DMS 273 treated with DMSO at 0.1 percent for 48 hours (cell line): ENCODE measurements around the gene ZNF385C.
"Not testable (repeated sequence)": the region's sequence is repeated elsewhere in the genome, so short reads cannot be mapped to it uniquely, and the experiment has no call there.

ENCODE experiments used
- DNase-seq: peaks from one replicate; lab custom pipeline; 2025; lab: John Stamatoyannopoulos, UW

The ZNF385C gene

GRCh38 chr17:42050393-42051012 is 47.8 kb downstream of the ZNF385C start, which contains the start of gene C17orf113:
TSS of gene C17orf113 (minus strand) at chr17:42050601. CDS start at chr17:42043376, 7,225 bp downstream.
- no peak for DNase-seq

DNA sequence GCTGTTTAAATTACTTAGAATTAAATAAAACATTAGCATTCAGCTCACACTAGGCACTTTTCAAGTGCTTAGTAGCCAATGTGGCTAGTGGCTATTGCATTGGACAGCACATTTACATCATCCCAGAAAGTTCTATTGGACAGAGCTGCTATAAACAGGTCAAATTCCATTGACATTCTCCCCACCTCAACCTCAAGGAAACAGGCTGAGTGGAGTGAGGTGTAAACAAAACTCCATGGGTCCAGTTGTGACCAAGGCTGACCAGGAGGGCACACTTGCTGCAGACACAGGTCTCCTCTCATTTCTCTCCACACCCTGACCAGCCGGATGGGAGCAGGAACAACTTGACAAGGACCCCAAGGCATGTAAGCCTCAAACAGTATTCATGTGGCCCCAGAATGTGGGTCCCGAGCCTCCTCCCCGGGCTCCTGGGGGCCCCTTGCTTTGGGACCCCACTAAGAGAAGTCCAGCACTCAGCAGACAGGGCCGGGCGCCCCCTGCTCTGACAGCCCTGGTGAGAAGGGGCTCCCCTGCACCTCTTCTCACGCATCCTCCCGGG is 48.4 kb downstream of the ZNF385C start:
- no peak for DNase-seq

DNA sequence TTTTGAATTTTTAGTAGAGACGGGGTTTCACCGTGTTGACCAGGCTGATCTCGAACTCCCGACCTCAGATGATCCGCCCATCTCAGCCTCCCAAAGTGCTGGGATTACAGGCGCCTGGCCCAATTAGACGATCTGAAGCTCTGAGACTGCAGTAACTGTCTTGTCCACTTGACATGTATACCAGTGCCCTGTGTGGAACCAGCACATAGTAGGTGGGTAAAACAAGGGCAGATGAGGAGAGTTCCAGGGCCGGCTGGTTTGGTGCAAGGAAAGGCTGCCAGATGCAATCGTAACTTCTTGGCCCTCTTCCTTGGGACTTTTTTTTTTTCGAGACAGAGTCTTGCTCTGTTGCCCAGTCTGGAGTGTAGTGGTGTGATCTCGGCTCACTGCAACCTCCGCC is 50.9 kb downstream of the ZNF385C start:
- no peak for DNase-seq

GRCh38 chr17:42045719-42046118 is 52.6 kb downstream of the ZNF385C start:
- DNase-seq: no peak

DNA sequence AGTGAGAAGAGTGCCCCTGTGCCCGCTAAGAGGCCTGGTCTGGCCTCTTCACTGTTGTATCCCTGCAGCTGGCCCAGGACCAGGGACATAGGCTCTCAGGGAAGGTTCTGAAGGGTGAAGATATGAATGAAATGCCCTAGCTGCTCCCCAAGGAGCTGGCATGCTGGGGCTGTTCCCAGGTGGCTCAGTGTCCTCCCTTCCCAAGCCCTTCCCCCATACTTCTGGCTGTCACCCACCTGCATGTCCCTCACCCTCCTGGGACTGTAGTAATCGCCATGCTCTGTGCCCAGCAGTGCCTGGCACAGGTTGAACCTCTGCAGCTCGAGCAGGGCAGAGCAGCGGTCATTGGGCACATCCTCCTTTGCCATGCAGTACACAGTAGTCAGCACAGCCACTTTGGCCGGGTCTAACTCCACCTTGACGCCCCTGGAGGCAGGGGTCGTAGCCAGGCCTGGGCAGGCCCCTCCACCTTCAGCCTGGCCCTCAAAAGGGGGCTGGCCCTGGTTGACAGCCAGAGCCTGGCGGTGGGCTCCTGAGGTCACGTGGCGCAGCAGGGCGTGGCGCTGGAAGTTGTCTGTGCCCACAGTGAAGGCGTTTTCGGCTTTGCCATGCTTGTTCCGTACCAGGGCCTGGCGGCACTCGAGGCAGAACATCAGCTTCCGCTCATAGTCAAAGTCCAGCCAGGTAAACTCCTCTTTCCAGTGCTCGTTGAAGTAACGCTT is 55.5 kb downstream of the ZNF385C start:
- DNase-seq: no peak

DNA sequence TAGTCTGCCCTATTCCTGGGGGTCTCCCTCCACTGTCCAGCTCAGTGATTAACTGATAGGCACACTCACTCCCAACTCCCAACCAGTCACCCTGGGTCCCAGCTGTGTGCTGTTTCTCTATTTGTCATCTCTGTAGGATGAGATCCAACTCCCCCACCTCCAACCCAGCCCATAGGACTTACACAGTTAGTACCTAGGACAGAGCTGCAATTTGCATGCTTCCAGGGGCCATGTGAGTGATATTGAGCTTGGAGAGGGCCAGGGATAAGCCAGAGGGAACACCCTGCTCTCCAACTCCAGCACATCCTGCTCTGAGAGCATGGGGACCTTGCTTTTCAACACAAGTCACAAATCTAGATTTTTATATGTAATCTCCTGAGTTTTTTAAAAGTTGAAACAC is 56.7 kb downstream of the ZNF385C start:
- DNase-seq: no peak

GRCh38 chr17:42040818-42041217 is 57.5 kb downstream of the ZNF385C start:
- no peak for DNase-seq

- no peak for DNase-seq
Measured at GRCh38 chr17:42039794-42040763, 58.2 kb downstream of the ZNF385C start.

DNA sequence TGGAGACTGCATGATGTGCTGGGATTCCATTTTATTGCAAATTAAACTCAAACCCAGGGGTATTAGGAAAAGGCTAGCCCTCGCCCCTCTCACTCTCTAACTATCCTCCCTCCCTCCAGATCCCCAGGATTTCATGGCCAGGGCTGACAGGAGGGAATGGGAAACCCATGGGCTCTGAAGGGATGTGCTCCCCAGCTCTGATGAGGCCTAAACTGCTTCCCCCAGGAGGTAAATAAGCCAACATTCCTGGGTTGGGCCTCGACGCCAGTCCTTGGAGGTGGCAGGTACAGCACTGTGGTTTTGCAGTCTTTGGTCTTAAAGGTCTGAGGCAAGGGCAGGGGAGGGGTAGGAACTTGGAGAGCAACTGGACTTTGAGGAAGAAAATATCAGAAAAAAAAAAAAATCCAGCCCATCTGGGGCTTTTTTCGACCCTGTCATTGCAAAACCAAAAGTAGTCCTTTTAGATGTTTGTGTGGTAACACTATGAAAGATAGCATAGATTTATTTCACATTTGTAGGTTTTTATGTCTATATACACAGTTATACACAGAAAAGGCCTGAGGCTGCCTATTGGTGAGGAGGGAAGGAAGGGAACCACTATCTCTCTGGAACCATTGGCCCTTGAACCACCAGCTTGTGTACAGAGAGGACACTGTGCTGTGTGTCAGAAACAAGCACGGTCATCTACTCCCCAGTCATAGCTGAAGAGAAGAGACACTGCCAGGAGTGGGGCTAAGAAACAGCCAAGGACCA is 59.9 kb downstream of the ZNF385C start:
- DNase-seq: no peak

DNA sequence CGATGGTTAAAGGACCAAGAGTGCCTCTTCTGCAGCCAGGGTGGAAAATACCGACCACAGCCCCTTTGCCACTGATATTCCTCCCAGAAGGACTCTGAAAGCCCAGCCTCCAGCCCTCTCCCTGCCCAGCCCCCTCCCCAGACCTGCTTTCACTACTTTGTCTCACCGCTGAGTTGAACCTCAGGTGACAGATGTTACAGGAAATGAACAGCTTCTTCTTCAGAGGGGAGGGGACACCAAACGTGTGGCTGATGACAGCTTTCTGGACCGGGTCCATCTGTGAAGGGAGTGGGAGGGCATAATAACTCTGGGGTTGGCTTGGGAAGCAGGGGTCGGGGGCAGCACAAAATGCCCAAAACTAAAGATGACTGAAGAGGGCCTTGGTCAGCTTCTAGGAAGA is 64.2 kb downstream of the ZNF385C start:
- no peak for DNase-seq

DNA sequence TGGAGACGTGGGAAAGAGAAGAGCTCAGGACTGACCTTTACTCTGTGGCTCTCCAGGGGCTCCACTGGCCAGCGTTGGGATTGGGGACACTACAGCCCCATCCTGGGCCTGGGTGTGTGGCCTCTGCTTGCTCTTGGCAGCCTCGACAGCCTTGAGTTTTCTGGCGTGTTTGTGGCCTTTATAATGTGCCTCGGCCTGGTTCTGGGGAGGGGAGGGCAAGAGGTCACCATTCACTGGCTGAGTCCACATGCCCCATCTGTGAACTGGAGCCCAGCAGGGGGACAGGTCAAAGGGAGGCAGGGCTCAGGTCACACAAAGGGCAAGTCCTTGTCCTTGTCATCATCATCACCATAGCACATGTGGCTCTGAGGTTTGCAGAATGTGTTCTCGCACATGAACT is 66.7 kb downstream of the ZNF385C start:
- no peak for DNase-seq

GRCh38 chr17:42028791-42029127 is 69.5 kb downstream of the ZNF385C start:
- no peak for DNase-seq

GRCh38 chr17:42027961-42028790 is 70.1 kb downstream of the ZNF385C start:
- DNase-seq: no peak

- DNase-seq: no peak
Measured at GRCh38 chr17:42027590-42027889, 70.7 kb downstream of the ZNF385C start.

DNA sequence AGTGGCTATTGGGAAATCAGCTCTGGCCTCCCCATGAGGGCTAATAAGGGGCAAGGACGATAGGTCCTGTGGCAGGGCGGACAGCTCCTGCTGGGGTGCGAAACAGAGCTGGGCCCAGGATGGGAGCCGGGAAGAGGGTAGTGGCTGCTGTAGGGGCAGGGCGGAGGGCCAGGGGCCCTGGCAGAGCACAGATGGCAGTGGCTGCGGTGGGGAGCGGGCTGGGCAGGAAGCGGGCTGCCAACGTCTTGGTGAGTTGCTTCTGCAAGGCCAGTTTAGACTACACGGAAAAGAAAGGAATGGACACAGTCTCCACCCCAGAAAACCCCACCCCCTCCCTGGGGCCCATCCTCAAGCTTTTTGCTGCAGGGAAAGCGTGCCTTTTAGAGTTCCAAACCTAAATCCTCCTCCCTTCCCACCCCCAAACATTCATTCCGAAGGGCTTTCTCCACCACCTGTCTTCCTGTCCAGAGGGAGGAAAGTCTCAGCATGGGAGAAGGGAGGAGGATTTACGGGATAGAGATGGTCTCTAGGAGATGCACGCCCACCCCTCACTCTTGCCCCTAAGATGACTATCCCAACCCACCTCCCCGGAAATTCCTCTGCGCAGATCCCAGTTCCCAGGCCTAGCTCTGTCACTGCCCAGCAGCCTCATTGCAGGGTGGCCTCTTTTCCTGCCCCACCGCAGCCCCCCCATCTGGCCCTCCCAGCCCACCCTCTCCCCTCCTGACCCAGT is 71.2 kb downstream of the ZNF385C start:
- DNase-seq: no peak

- DNase-seq: no peak
Measured at GRCh38 chr17:42025936-42026335, 72.3 kb downstream of the ZNF385C start.

DNA sequence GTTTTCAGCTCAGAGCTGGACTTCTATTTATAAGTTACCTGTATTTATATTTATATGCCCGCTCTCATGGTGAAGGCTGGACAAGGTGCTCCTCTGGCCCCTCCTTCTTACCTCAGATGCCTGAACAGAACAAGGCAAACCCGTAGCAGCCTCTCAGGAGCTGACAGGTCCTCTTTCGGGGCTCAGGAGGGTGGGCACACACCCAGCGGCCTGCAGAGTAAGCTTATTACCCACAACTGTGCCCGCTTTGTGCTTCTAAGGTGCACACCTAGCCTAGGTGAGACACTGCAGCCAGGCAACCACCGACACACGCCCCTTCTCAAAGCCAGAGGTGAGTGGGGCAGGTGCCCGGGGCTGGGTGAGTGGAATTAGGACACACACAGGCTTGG is 73.1 kb downstream of the ZNF385C start:
- DNase-seq: no peak

- no peak for DNase-seq
Measured at GRCh38 chr17:42023524-42024349, 74.5 kb downstream of the ZNF385C start.

GRCh38 chr17:42020845-42021244 is 77.4 kb downstream of the ZNF385C start:
- not testable (repeated sequence) for DNase-seq
